Suprapubic skin (tissue), 4 donors: ENCODE data around the gene PPRC1. TPM values are rescaled to one million over a fixed set of nuclear protein-coding genes. Genes with fewer than 3 reads are reported as not detected.

Source experiments
- DNase-seq, 2 donors: peaks; one replicate each; pipeline ENCODE4 v3.0.0-alpha.2; 2019; ENCODE audit warnings: low spot score in 2 of 2
- H3K27ac ChIP-seq: fragments of 200-600 bp; sonication (generic); one replicate; pipeline ENCODE4 v1.5.1; 2019
- H3K27me3 ChIP-seq: fragments of 200-600 bp; sonication (generic); one replicate; pipeline ENCODE4 v1.5.1; 2019
- H3K36me3 ChIP-seq: fragments of 200-600 bp; sonication (generic); one replicate; pipeline ENCODE4 v1.5.1; 2019
- H3K4me1 ChIP-seq: fragments of 200-600 bp; sonication (generic); one replicate; pipeline ENCODE4 v1.5.1; 2019
- H3K4me3 ChIP-seq: fragments of 200-600 bp; sonication (generic); one replicate; pipeline ENCODE4 v1.5.1; 2019; ENCODE audit warnings: mild to moderate bottlenecking
- H3K9me3 ChIP-seq: fragments of 200-600 bp; sonication (generic); one replicate; pipeline ENCODE4 v1.5.1; 2019
- CTCF ChIP-seq, 2 donors: fragments of 200-600 bp in 1 of 2; fragments of 450-650 bp in 1 of 2; sonication (generic) in 1 of 2; IDR thresholded peaks; one replicate each; pipeline ENCODE4 v1.5.1; 2016 to 2019; ENCODE audit warnings: antibody characterized with exemption in 2 of 2, mild to moderate bottlenecking in 1 of 2, moderate library complexity in 1 of 2
- EP300 ChIP-seq: sonication (generic); formaldehyde crosslinking; IDR thresholded peaks from one replicate; pipeline ENCODE4 v1.6.1; 2017; ENCODE audit warnings: antibody characterized with exemption
- POLR2A ChIP-seq, 2 donors: fragments of 450-650 bp; IDR thresholded peaks; one replicate each; pipeline ENCODE4 v1.6.1; 2017; ENCODE audit warnings: antibody characterized with exemption in 2 of 2, mild to moderate bottlenecking in 2 of 2, moderate library complexity in 2 of 2
- POLR2AphosphoS5 ChIP-seq, 3 donors: sonication (generic); formaldehyde crosslinking; IDR thresholded peaks; one replicate each; pipeline ENCODE4 v1.6.1; 2017; ENCODE audit warnings: antibody characterized with exemption in 3 of 3
- WGBS: methylation state at CpG from one replicate; pipeline ENCODE4 v1.1.5; 2018; 5-methylcytosine and 5-hydroxymethylcytosine counted together
- total RNA-seq, 4 donors: library from RNA; depleted of rRNA; stranded (reverse); fragments of >200 nt; gene quantifications; one replicate each; pipeline ENCODE4 v1.1.0, GENCODE V29; 2016

The PPRC1 gene
- total RNA-seq, 4 donors from 2014 or later, result 42.6 to 80.0 (median 55.2) TPM

GRCh38 chr10:102191956-102192355 lies 59.1 kb downstream of the PPRC1 start:
- TF ChIP-seq POLR2A (IDR thresholded peaks at IDR 0.05) (no peak), POLR2AphosphoS5 (IDR thresholded peaks at IDR 0.05) (no peak), CTCF (IDR thresholded peaks at IDR 0.05) (no peak), EP300 (no peak)
- Histone ChIP-seq H3K9me3 (no peaks in the 10 kb centered on the region), H3K27me3 (no peaks in the 10 kb centered on the region), H3K4me3 (no peak overlapping the region), H3K4me1 (no peaks in the 10 kb centered on the region), H3K27ac (no peak overlapping the region), H3K36me3 (no peaks in the 10 kb centered on the region)
- no peak for DNase-seq
- WGBS, result 79% methylated on average over 7 of the region's 7 CpGs

DNA sequence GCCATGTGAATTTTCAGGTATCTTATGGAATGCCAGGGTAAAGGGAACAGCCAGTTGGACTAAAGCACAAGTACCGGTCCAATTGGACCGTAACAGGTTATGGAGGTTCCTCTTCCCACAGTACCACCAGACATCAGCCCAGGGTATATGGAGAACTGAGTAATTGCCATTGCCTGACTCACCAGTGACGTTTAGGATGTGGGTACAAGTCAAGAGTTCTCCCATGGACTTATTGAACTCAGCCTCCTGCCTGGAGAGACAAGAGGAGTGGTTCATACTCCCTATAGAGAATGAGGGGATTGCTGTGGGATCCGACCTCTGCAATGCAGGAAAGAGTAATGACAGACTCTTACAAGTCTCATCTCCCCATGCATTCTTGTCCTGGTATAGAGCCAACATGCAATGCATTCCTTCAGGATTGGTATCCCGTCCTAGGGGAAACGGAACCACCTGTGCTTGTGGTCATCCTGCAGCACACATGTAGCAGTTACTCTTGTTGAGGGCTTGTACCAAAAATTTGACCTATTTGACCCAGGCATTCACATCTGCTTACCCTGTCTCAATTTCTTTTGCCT lies 62.5 kb downstream of the PPRC1 start:
- TF ChIP-seq EP300 (no peak), CTCF (IDR thresholded peaks at IDR 0.05) (no peak), POLR2A (IDR thresholded peaks at IDR 0.05) (no peak), POLR2AphosphoS5 (IDR thresholded peaks at IDR 0.05) (no peak)
- WGBS, result 75% methylated on average over 6 of the region's 6 CpGs
- no peak for DNase-seq
- Histone ChIP-seq H3K27ac (no peak overlapping the region), H3K36me3 (no peaks in the 10 kb centered on the region), H3K4me3 (no peak overlapping the region), H3K27me3 (no peaks in the 10 kb centered on the region), H3K4me1 (no peaks in the 10 kb centered on the region), H3K9me3 (no peaks in the 10 kb centered on the region)

DNA sequence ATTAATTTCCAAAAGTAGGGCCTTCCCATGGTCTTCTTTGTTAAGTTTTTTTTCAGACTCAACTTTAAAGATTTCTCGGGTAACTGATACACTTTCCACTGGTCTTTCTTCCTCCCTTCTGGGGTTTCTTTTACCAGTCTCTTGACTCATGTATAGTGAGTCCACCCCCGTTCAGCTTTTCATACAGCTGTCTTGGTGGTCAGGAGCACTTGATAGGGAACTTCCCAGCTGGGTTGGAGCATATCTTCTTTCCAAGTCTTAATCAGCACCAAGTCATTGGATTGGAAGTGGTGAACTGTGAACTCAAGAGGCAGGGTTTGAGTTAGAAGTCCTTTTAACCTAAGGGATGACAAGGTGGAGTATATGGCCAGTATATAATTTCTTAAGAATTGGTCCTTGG lies 64.1 kb downstream of the PPRC1 start:
- Histone ChIP-seq H3K36me3 (no peaks in the 10 kb centered on the region), H3K4me1 (no peaks in the 10 kb centered on the region), H3K27ac (no peak overlapping the region), H3K27me3 (no peaks in the 10 kb centered on the region), H3K4me3 (no peak overlapping the region), H3K9me3 (no peaks in the 10 kb centered on the region)
- TF ChIP-seq EP300 (no peak), POLR2AphosphoS5 (IDR thresholded peaks at IDR 0.05) (no peak), CTCF (IDR thresholded peaks at IDR 0.05) (no peak), POLR2A (IDR thresholded peaks at IDR 0.05) (no peak)
- 89% methylated on average over 2 of the region's 2 CpGs for WGBS
- DNase-seq, result no peak

DNA sequence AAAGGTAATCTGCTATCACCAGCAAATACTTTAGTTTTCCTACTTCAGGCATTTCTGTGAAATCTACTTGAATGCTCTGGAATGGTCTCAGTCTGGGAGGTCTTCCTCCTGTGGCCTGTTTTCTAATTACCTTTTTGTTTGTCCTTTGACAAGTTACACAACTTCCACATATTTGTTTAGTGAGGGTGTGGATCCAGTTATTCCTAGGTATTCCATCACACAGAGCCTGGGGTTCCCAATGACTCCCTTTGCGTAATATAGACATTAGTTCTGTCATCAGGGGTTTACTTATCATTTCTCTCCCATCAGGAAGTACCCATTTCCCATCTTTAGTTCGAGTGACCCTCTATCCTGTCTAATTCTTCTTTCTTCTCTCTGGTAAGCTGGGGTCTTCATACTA lies 65.2 kb downstream of the PPRC1 start:
- 85% methylated on average over 2 of the region's 2 CpGs for WGBS
- Histone ChIP-seq H3K9me3 (no peaks in the 10 kb centered on the region), H3K4me1 (no peaks in the 10 kb centered on the region), H3K4me3 (no peak overlapping the region), H3K27ac (no peak overlapping the region), H3K27me3 (no peaks in the 10 kb centered on the region), H3K36me3 (no peaks in the 10 kb centered on the region)
- DNase-seq, result no peak
- TF ChIP-seq CTCF (IDR thresholded peaks at IDR 0.05), result no peak
- no peak for TF ChIP-seq EP300
- no peak for TF ChIP-seq POLR2A (IDR thresholded peaks at IDR 0.05)
- no peak for TF ChIP-seq POLR2AphosphoS5 (IDR thresholded peaks at IDR 0.05)

Other genes starting within 250 kb of the PPRC1 start
- 10 to 100 TPM; 12.1 to 25.7 (median 20.4) TPM for gene ARMH3, start 76.9 kb upstream of the PPRC1 start, total RNA-seq
- 10 to 100 TPM; 23.6 to 43.2 (median 31.3) TPM for gene HPS6, start 67.7 kb upstream of the PPRC1 start, total RNA-seq
- 100 to 1,000 TPM in 2 of 4 donors, 10 to 100 TPM in 2; 62.0 to 217 (median 96.0) TPM for gene LDB1, start 12.7 kb upstream of the PPRC1 start, total RNA-seq
- 10 to 100 TPM; 47.8 to 94.9 (median 77.9) TPM for gene NOLC1, start 19.3 kb downstream of the PPRC1 start, total RNA-seq
- 10 to 100 TPM; 16.9 to 84.1 (median 56.5) TPM for gene ELOVL3, start 93.3 kb downstream of the PPRC1 start, total RNA-seq
- gene PITX3, start 108.5 kb downstream of the PPRC1 start, total RNA-seq, result not detected
- gene GBF1, start 112.5 kb downstream of the PPRC1 start, total RNA-seq, result 10 to 100 TPM; 31.0 to 56.1 (median 43.9) TPM